CD4-positive, alpha-beta T cell treated with Interferon alpha-2 for 1 hour (primary cell): ENCODE measurements around the gene ZNHIT3.

ENCODE experiments used
- DNase-seq, 2 donors: peaks; one replicate each; pipeline ENCODE4 v3.0.0-alpha.2; 2020 to 2022

Gene ZNHIT3

GRCh38 chr17:36514856-36515255 lies 28.4 kb downstream of the ZNHIT3 start:
- DNase-seq, result no peak

GRCh38 chr17:36515837-36516236 lies 29.4 kb downstream of the ZNHIT3 start:
- DNase-seq, result no peak

GRCh38 chr17:36523113-36523512 lies 36.6 kb downstream of the ZNHIT3 start:
- no peak for DNase-seq

- DNase-seq, result no peak
Measured at GRCh38 chr17:36524428-36524876, 38.0 kb downstream of the ZNHIT3 start.

GRCh38 chr17:36525113-36525512 lies 38.6 kb downstream of the ZNHIT3 start:
- DNase-seq, result no peak

- no peak for DNase-seq
Measured at GRCh38 chr17:36525888-36526287, 39.4 kb downstream of the ZNHIT3 start.

- no peak for DNase-seq
Measured at GRCh38 chr17:36527621-36528250, 41.3 kb downstream of the ZNHIT3 start.

GRCh38 chr17:36529121-36529520 lies 42.6 kb downstream of the ZNHIT3 start:
- DNase-seq, result no peak

GRCh38 chr17:36532435-36532975 lies 46.0 kb downstream of the ZNHIT3 start:
- no peak for DNase-seq

- DNase-seq, result peak; percentile 48 to 65
Measured at GRCh38 chr17:36533935-36534839, 47.7 kb downstream of the ZNHIT3 start.

- DNase-seq, result peak; percentile 85 to 88
Measured at GRCh38 chr17:36534840-36535668, 48.6 kb downstream of the ZNHIT3 start, which contains the start of the genes MYO19 and PIGW. MYO19 (minus strand) TSS chr17:36534868; CDS start chr17:36532538, 2,330 bp downstream. PIGW (plus strand) TSS chr17:36534987; CDS start chr17:36537102, 2,115 bp downstream.

GRCh38 chr17:36535669-36536081 lies 49.2 kb downstream of the ZNHIT3 start:
- DNase-seq, result no peak

GRCh38 chr17:36540696-36541095 lies 54.2 kb downstream of the ZNHIT3 start:
- no peak for DNase-seq

GRCh38 chr17:36542755-36543154 lies 56.3 kb downstream of the ZNHIT3 start:
- no peak for DNase-seq

GRCh38 chr17:36544044-36544306 lies 57.5 kb downstream of the ZNHIT3 start:
- peak; percentile 27 to 40 for DNase-seq

- peak; percentile 93 for DNase-seq
Measured at GRCh38 chr17:36544307-36545076, 58.0 kb downstream of the ZNHIT3 start, which contains the start of gene GGNBP2. GGNBP2 (plus strand) TSS chr17:36544919; CDS start chr17:36545725, 806 bp downstream.

- DNase-seq, result no peak
Measured at GRCh38 chr17:36545077-36545464, 58.6 kb downstream of the ZNHIT3 start.
